HepG2 (cell line): ENCODE results near the gene TMEM187. TPM values are rescaled to one million over a fixed set of nuclear protein-coding genes. Genes with fewer than 3 reads are reported as not detected.

ENCODE experiments used
- CBX2 ChIP-seq, 2 experiments: fragments of 200-600 bp in 1 of 2; sonication (generic); formaldehyde crosslinking in 1 of 2; IDR thresholded peaks; 2 replicates each; pipeline versions ENCODE4 v1.7.0 to v1.8.1; 2018 to 2022; ENCODE audit warnings: low read depth in 2 of 2, low read length in 1 of 2, mild to moderate bottlenecking in 1 of 2, missing genetic modification reagents in 1 of 2
- GABPA ChIP-seq, 2 experiments: IDR thresholded peaks; 2 replicates each; pipeline ENCODE4 v1.6.1; 2011 to 2016; ENCODE audit warnings: low read depth in 2 of 2, low read length in 1 of 2, missing biosample characterization in 1 of 2, missing genetic modification characterization in 1 of 2
- MBNL3 ChIP-seq: fragments of 250-450 bp; sonication (Bioruptor Pico); conservative IDR thresholded peaks from 2 replicates; pipeline ENCODE4 v1.8.0; 2022; ENCODE audit warnings: mild to moderate bottlenecking, inconsistent platforms
- PRMT3 ChIP-seq: sonication (generic); formaldehyde crosslinking; IDR thresholded peaks from 2 replicates; pipeline ENCODE4 v1.8.1; 2022; ENCODE audit warnings: low read depth, mild to moderate bottlenecking, moderate library complexity, missing genetic modification reagents, borderline replicate concordance
- RARA ChIP-seq: IDR thresholded peaks from 2 replicates; pipeline ENCODE4 v1.6.1; 2016; ENCODE audit warnings: missing genetic modification reagents, missing compliant biosample characterization
- SYNCRIP ChIP-seq: fragments of 200-400 bp; formaldehyde crosslinking; IDR thresholded peaks from 2 replicates; pipeline ENCODE4 v1.6.1; 2018; ENCODE audit warnings: mild to moderate bottlenecking, low read depth, low read length; ENCODE audit not compliant: insufficient read depth
- THAP9 ChIP-seq: sonication (generic); formaldehyde crosslinking; IDR thresholded peaks from 2 replicates; pipeline ENCODE4; 2020; ENCODE audit warnings: missing genetic modification reagents, mild to moderate bottlenecking, borderline replicate concordance
- TOE1 ChIP-seq: sonication (generic); formaldehyde crosslinking; IDR thresholded peaks from 2 replicates; pipeline ENCODE4 v1.4.0; 2020; ENCODE audit warnings: mild to moderate bottlenecking, missing genetic modification reagents
- ZBTB42 ChIP-seq: sonication (generic); formaldehyde crosslinking; IDR thresholded peaks from 2 replicates; pipeline ENCODE4 v1.5.0; 2020; ENCODE audit warnings: mild to moderate bottlenecking, missing genetic modification reagents
- ZHX2 ChIP-seq, 2 experiments: sonication (generic) in 1 of 2; formaldehyde crosslinking in 1 of 2; IDR thresholded peaks; 2 replicates each; pipeline versions ENCODE4 v1.6.1 to v1.9.0; 2014 to 2022; ENCODE audit warnings: antibody characterized with exemption in 1 of 2, borderline replicate concordance in 1 of 2, inconsistent platforms in 1 of 2, low read depth in 1 of 2, missing genetic modification reagents in 1 of 2
- ZNF207 ChIP-seq: fragments of 450-650 bp; IDR thresholded peaks from 2 replicates; pipeline ENCODE4 v1.6.1; 2016; ENCODE audit warnings: antibody characterized with exemption, borderline replicate concordance
- ZNF24 ChIP-seq: fragments of 450-650 bp; IDR thresholded peaks from 2 replicates; pipeline ENCODE4 v1.6.1; 2017; ENCODE audit warnings: antibody characterized with exemption, mild to moderate bottlenecking
- ZNF280B ChIP-seq: sonication (generic); formaldehyde crosslinking; IDR thresholded peaks from 2 replicates; pipeline ENCODE4 v1.5.0; 2020; ENCODE audit warnings: missing genetic modification reagents, mild to moderate bottlenecking, borderline replicate concordance
- ZNF577 ChIP-seq: sonication (generic); formaldehyde crosslinking; IDR thresholded peaks from 2 replicates; pipeline ENCODE4 v1.4.0; 2020; ENCODE audit warnings: mild to moderate bottlenecking, low read depth, missing genetic modification reagents, borderline replicate concordance
- ZNF614 ChIP-seq: IDR thresholded peaks from 2 replicates; pipeline ENCODE4 v1.6.1; 2018; ENCODE audit warnings: missing biosample characterization, missing genetic modification reagents, inconsistent platforms, borderline replicate concordance
- ZNF670 ChIP-seq: sonication (generic); formaldehyde crosslinking; IDR thresholded peaks from 2 replicates; pipeline ENCODE4 v1.8.0; 2022; ENCODE audit warnings: mild to moderate bottlenecking, missing genetic modification reagents, borderline replicate concordance
- ZNF704 ChIP-seq: sonication (generic); formaldehyde crosslinking; IDR thresholded peaks from 2 replicates; pipeline ENCODE4 v1.8.1; 2023; ENCODE audit warnings: mild to moderate bottlenecking, inconsistent platforms, moderate library complexity, missing genetic modification reagents, borderline replicate concordance
- polyA plus RNA-seq, 8 experiments: library from polyadenylated mRNA; depleted of rRNA in 3 of 8; stranded (reverse) in 7 of 8; unstranded in 1 of 8; fragments of >200 nt; fragmentation: Illumina TruSeq in 4 of 8; extraction: Trizol in 4 of 8; gene quantifications; 2 replicates each; pipeline versions ENCODE4 v1.2.1 to v1.2.3, GENCODE V29; 2011 to 2016; ENCODE audit warnings: low read depth in 4 of 8, missing spikeins in 1 of 8, mixed read lengths in 1 of 8; ENCODE audit not compliant: insufficient read depth in 1 of 8
- total RNA-seq, 5 experiments: library from RNA; depleted of rRNA; stranded (reverse); fragments of >200 nt; fragmentation: Illumina TruSeq; extraction: Trizol; gene quantifications; 2 replicates each; pipeline ENCODE4 v1.2.3, GENCODE V29; 2016; ENCODE audit warnings: low read depth in 1 of 5

Gene TMEM187
- total and polyA plus RNA-seq, 2 of the 13 experiments (the other 11 are each of a cell fraction or from before 2014, with no cell fraction given) = 2.2 to 6.2 TPM

- TF ChIP-seq ZBTB42 (CRISPR knock-in tag) (no peak), ZNF24 (no peak), ZNF614 (no peak), ZHX2 (IDR thresholded peaks at IDR 0.05; ENCODE audit: low read depth) (no peak), ZHX2 (CRISPR knock-in tag; IDR thresholded peaks at IDR 0.05; ENCODE audit: borderline replicate concordance) (no peak), SYNCRIP (no peak), THAP9 (no peak), PRMT3 (CRISPR knock-in tag) (no peak), ZNF704 (CRISPR knock-in tag) (no peak), TOE1 (CRISPR knock-in tag) (no peak), ZNF280B (no peak), CBX2 (IDR thresholded peaks at IDR 0.05; ENCODE audit: low read depth, low read length) (no peak), CBX2 (CRISPR knock-in tag; IDR thresholded peaks at IDR 0.05; ENCODE audit: low read depth) (no peak), MBNL3 (no peak), RARA (CRISPR knock-in tag) (peak; percentile 50; the same call in 1 of the 2 replicates), ZNF577 (CRISPR knock-in tag) (no peak), ZNF670 (CRISPR knock-in tag) (peak; percentile 49; the same call in 1 of the 2 replicates), ZNF207 (no peak), GABPA (IDR thresholded peaks at IDR 0.05; ENCODE audit: low read depth, low read length) (no peak), GABPA (CRISPR knock-in tag; IDR thresholded peaks at IDR 0.05; ENCODE audit: low read depth) (peak; percentile 82)
These were observed 24.5 kb upstream of the TMEM187 start (continued) for GRCh38 chrX:153948002-153948466.
